ENCODE measurements around the gene RYR3.

Gene RYR3

DNA sequence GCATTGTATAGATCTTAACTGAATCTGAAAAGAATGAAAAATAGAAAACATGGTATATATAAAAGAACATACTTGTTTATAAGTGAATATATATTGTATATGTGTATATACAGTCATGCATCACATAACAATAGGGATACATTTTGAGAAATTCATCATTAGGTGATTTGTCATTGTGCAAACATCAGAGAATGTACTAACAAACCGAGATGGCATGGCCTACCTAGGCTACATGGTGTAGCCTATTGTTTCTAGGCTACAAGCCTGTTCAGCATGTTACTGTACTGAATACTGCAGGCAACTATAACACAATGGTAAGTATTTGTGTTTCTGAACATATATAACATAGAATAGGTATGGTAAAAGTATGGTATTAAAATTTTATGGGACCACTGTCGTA, 592.9 kb downstream of the RYR3 start:
- Histone ChIP-seq H3K4me3 (ENCODE audit: low read depth in 1 of 2, low read length in 2 of 2) (no peak overlapping the region), H3K27me3 (ENCODE audit: low read depth, low read length) (no peaks in the 10 kb centered on the region), H3K36me3 (ENCODE audit: control insufficient read depth in 1 of 2, insufficient read depth in 2 of 2, low read length in 2 of 2) (no peaks in the 10 kb centered on the region), H3K9me3 (ENCODE audit: control insufficient read depth in 1 of 2, low read length in 2 of 2) (no peaks in the 10 kb centered on the region), H3K4me1 (ENCODE audit: control insufficient read depth in 1 of 2, insufficient read depth in 2 of 2, low read length in 2 of 2) (peaks cover 0 to 3% of the 10 kb centered on the region in 2 donors), H3K27ac (ENCODE audit: low read length) (no peak overlapping the region)

DNA sequence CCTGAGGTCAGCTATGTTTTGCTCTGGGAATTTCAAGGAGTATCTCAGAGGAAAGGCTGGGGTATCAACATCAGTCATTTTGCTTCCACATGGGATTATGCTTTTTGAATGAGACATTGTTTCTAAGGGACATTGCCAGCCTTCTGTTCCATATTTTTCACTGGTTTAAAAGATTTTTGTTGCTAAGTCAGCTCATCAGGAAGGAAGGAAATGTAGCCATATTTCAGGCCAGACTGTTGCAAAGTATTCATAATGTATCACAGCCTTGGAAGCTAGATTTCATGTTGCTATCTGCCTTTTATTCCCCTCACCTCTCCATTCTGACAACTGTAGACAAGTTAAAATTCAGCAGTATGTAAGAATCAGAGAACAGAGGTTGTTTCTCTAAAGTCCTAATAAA, 596.6 kb downstream of the RYR3 start:
- Histone ChIP-seq H3K27ac (ENCODE audit: low read length) (no peak overlapping the region), H3K36me3 (ENCODE audit: control insufficient read depth in 1 of 2, insufficient read depth in 2 of 2, low read length in 2 of 2) (no peaks in the 10 kb centered on the region), H3K4me1 (ENCODE audit: control insufficient read depth in 1 of 2, insufficient read depth in 2 of 2, low read length in 2 of 2) (peaks cover 0 to 3% of the 10 kb centered on the region in 2 donors), H3K4me3 (ENCODE audit: low read depth in 1 of 2, low read length in 2 of 2) (no peak overlapping the region), H3K27me3 (ENCODE audit: low read depth, low read length) (no peaks in the 10 kb centered on the region), H3K9me3 (ENCODE audit: control insufficient read depth in 1 of 2, low read length in 2 of 2) (no peaks in the 10 kb centered on the region)

DNA sequence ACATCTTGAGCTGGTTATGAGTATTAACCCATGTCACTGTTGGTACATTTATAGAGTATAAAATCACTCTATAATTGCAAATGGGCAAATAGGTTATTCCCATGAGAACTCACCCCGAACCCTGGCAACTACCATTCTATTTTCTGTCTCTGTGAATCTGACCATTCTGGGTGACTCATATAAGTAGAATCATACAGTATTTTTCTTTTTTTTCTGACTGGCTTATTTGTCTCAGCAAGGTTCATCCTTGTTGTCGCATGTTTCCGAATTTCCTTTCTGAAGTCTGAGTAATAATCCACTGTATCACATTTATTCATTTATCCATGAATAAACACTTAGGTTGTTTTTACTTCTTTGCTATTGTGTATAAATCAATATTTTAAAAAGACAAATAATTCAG, 597.6 kb downstream of the RYR3 start:
- no peak overlapping the region for H3K4me3 ChIP-seq (ENCODE audit: low read depth in 1 of 2, low read length in 2 of 2)
- no peak overlapping the region for H3K27ac ChIP-seq (ENCODE audit: low read length)
- H3K36me3 ChIP-seq (ENCODE audit: control insufficient read depth in 1 of 2, insufficient read depth in 2 of 2, low read length in 2 of 2): no peaks in the 10 kb centered on the region
- no peaks in the 10 kb centered on the region for H3K27me3 ChIP-seq (ENCODE audit: low read depth, low read length)
- H3K4me1 ChIP-seq (ENCODE audit: control insufficient read depth in 1 of 2, insufficient read depth in 2 of 2, low read length in 2 of 2): peaks cover 0 to 3% of the 10 kb centered on the region in 2 donors
- no peaks in the 10 kb centered on the region for H3K9me3 ChIP-seq (ENCODE audit: control insufficient read depth in 1 of 2, low read length in 2 of 2)

DNA sequence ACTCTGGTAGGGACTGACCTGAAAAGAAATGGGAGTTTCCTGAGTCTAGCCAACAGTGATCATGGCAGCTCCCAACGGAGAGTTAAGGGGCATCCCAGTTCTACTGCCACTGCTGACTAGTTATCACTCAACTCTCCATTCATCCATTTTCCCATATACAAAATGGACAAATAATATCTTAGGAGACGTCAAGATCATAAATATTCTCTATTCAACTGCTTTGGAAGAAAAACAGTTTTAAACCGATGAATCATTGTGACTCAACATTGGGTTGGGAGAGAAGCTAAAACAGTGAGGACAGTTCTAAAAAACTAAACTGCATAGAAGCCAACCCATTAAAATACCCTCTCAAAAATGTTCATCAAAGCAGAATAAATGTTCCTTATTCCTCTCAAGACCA, 600.0 kb downstream of the RYR3 start:
- no peak overlapping the region for H3K27ac ChIP-seq (ENCODE audit: low read length)
- H3K27me3 ChIP-seq (ENCODE audit: low read depth, low read length): no peaks in the 10 kb centered on the region
- no peaks in the 10 kb centered on the region for H3K36me3 ChIP-seq (ENCODE audit: control insufficient read depth in 1 of 2, insufficient read depth in 2 of 2, low read length in 2 of 2)
- peaks cover 0 to 3% of the 10 kb centered on the region in 2 donors for H3K4me1 ChIP-seq (ENCODE audit: control insufficient read depth in 1 of 2, insufficient read depth in 2 of 2, low read length in 2 of 2)
- no peak overlapping the region for H3K4me3 ChIP-seq (ENCODE audit: low read depth in 1 of 2, low read length in 2 of 2)
- H3K9me3 ChIP-seq (ENCODE audit: control insufficient read depth in 1 of 2, low read length in 2 of 2): no peaks in the 10 kb centered on the region

DNA sequence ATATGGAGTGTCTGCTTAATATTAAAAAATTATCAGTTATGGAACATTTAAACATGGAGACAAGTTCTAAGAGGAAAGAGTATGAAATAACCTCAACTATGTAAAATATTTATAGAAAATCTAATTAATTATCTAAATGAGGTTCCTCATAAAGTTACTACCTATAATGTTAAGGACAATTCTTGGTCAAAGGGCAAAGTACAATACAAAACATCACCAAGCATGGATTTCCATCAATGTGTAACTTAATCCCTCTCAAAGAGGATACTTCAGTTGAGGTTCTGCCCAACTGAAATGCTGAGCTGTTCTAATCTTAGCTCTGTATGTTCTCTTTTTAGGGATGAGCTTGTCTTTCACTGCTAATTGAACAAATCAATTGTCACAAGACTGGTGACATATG, 601.6 kb downstream of the RYR3 start:
- no peaks in the 10 kb centered on the region for H3K36me3 ChIP-seq (ENCODE audit: control insufficient read depth in 1 of 2, insufficient read depth in 2 of 2, low read length in 2 of 2)
- H3K4me3 ChIP-seq (ENCODE audit: low read depth in 1 of 2, low read length in 2 of 2): no peak overlapping the region
- H3K27me3 ChIP-seq (ENCODE audit: low read depth, low read length): no peaks in the 10 kb centered on the region
- H3K4me1 ChIP-seq (ENCODE audit: control insufficient read depth in 1 of 2, insufficient read depth in 2 of 2, low read length in 2 of 2): no peaks in the 10 kb centered on the region
- no peaks in the 10 kb centered on the region for H3K9me3 ChIP-seq (ENCODE audit: control insufficient read depth in 1 of 2, low read length in 2 of 2)
- H3K27ac ChIP-seq (ENCODE audit: low read length): no peak overlapping the region

DNA sequence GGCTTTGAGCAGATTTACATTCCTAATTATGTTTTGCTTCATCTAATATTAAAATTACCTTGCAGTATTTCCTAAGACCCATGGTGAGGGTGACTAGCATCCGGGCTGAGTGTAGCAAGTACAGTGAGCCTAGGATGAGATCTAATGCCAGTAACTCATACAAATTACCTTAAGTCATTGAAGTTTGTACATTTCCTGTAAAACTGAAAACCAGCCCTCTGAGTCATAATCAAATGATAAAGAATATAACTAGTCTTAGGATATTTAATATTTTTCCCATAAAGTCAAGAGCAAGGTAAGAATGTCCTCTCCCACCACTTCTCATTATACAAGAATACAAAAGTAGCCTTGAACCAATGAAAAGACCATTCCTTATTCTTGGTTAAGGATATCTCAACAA, 602.7 kb downstream of the RYR3 start:
- no peaks in the 10 kb centered on the region for H3K27me3 ChIP-seq (ENCODE audit: low read depth, low read length)
- no peak overlapping the region for H3K27ac ChIP-seq (ENCODE audit: low read length)
- H3K4me1 ChIP-seq (ENCODE audit: control insufficient read depth in 1 of 2, insufficient read depth in 2 of 2, low read length in 2 of 2): no peaks in the 10 kb centered on the region
- H3K9me3 ChIP-seq (ENCODE audit: control insufficient read depth in 1 of 2, low read length in 2 of 2): no peaks in the 10 kb centered on the region
- H3K4me3 ChIP-seq (ENCODE audit: low read depth in 1 of 2, low read length in 2 of 2): no peak overlapping the region
- no peaks in the 10 kb centered on the region for H3K36me3 ChIP-seq (ENCODE audit: control insufficient read depth in 1 of 2, insufficient read depth in 2 of 2, low read length in 2 of 2)

All from muscle layer of duodenum (tissue), 2 donors.